HG02884 (cell line): ENCODE data around the gene SLC9C2.
"Not testable (repeated sequence)": the region's sequence is repeated elsewhere in the genome, so short reads cannot be mapped to it uniquely, and the experiment has no call there.

ENCODE experiments used
- ATAC-seq: cut with Tn5 transposase; IDR thresholded peaks from one replicate; pipeline ENCODE4 v1.9.1; 2021; ENCODE audit warnings: mild to moderate bottlenecking, moderate library complexity; ENCODE audit not compliant: unreplicated experiment

Gene SLC9C2

GRCh38 chr1:173489929-173490328, 112.9 kb downstream of the SLC9C2 start:
- ATAC-seq = no peak

GRCh38 chr1:173489149-173489600, 113.7 kb downstream of the SLC9C2 start:
- ATAC-seq = no peak

- ATAC-seq = no peak
Measured at GRCh38 chr1:173488001-173488400, 114.9 kb downstream of the SLC9C2 start.

GRCh38 chr1:173485401-173485800, 117.5 kb downstream of the SLC9C2 start:
- ATAC-seq = no peak

GRCh38 chr1:173484276-173484675, 118.6 kb downstream of the SLC9C2 start:
- no peak for ATAC-seq

GRCh38 chr1:173482683-173483082, 120.2 kb downstream of the SLC9C2 start:
- ATAC-seq = no peak

GRCh38 chr1:173481195-173481772, 121.6 kb downstream of the SLC9C2 start:
- no peak for ATAC-seq

GRCh38 chr1:173479649-173480048, 123.2 kb downstream of the SLC9C2 start:
- ATAC-seq = no peak

GRCh38 chr1:173478094-173478674, 124.7 kb downstream of the SLC9C2 start:
- ATAC-seq = no peak

GRCh38 chr1:173477286-173478093, 125.4 kb downstream of the SLC9C2 start, which contains the start of gene PRDX6:
TSS of gene PRDX6 (plus strand) at chr1:173477335. CDS start at chr1:173477398, 63 bp downstream.
- peak; percentile 56 for ATAC-seq

- peak; percentile 79 for ATAC-seq
Measured at GRCh38 chr1:173476665-173477285, 126.1 kb downstream of the SLC9C2 start.

- no peak for ATAC-seq
Measured at GRCh38 chr1:173476197-173476664, 126.6 kb downstream of the SLC9C2 start.

GRCh38 chr1:173475564-173476196, 127.2 kb downstream of the SLC9C2 start:
- no peak for ATAC-seq

- not testable (repeated sequence) for ATAC-seq
Measured at GRCh38 chr1:173474780-173475421, 128.0 kb downstream of the SLC9C2 start.

- no peak for ATAC-seq
Measured at GRCh38 chr1:173474097-173474779, 128.6 kb downstream of the SLC9C2 start.

- no peak for ATAC-seq
Measured at GRCh38 chr1:173473599-173474011, 129.3 kb downstream of the SLC9C2 start.

GRCh38 chr1:173470608-173471007, 132.3 kb downstream of the SLC9C2 start:
- ATAC-seq = no peak

GRCh38 chr1:173469656-173470055, 133.2 kb downstream of the SLC9C2 start:
- ATAC-seq = no peak

- ATAC-seq = no peak
Measured at GRCh38 chr1:173467426-173467825, 135.4 kb downstream of the SLC9C2 start.

GRCh38 chr1:173464185-173464584, 138.7 kb downstream of the SLC9C2 start:
- ATAC-seq = not testable (repeated sequence)
